Pancreas (tissue), 10 donors: ENCODE data around the gene DYRK1A. TPM values are rescaled to one million over a fixed set of nuclear protein-coding genes. Genes with fewer than 3 reads are reported as not detected.

Experiments used
- ATAC-seq, 4 donors: fragments of 200-7000 bp; cut with Tn5 transposase; one replicate each; pipeline versions ENCODE4 v1.8.0 to v1.9.1; 2020; ENCODE audit warnings: mild to moderate bottlenecking in 4 of 4, moderate library complexity in 4 of 4
- DNase-seq, 6 donors: peaks; one replicate each; pipeline ENCODE4 v3.0.0-alpha.2; 2020
- FAIRE-seq: peaks from 2 replicates; lab custom pipeline; 2012; peaks lifted over from hg19 to GRCh38; lab: Jason Lieb, UNC
- H3K27ac ChIP-seq, 4 donors: fragments of 200-600 bp; sonication (generic); 1 replicate in 3 of 4; 2 replicates in 1 of 4; pipeline versions ENCODE4 v1.5.0 to v1.8.0; 2020
- H3K27me3 ChIP-seq, 4 donors: fragments of 200-600 bp; one replicate each; pipeline ENCODE4 v1.8.0; 2021
- H3K36me3 ChIP-seq, 3 donors: fragments of 200-600 bp; sonication (generic) in 1 of 3; one replicate each; pipeline versions ENCODE4 v1.5.0 to v1.8.0; 2020 to 2021
- H3K4me1 ChIP-seq, 3 donors: fragments of 200-600 bp; one replicate each; pipeline ENCODE4 v1.8.0; 2021
- H3K4me3 ChIP-seq, 4 donors: fragments of 200-600 bp; sonication (generic) in 2 of 4; one replicate each; pipeline versions ENCODE4 v1.5.0 to v1.8.0; 2020 to 2021
- H3K9me3 ChIP-seq, 4 donors: fragments of 200-600 bp; one replicate each; pipeline ENCODE4 v1.8.0; 2021
- CTCF ChIP-seq, 4 donors: fragments of 200-600 bp; sonication (generic) in 3 of 4; IDR thresholded peaks; one replicate each; pipeline versions ENCODE4 v1.5.0 to v1.8.0; 2021; ENCODE audit warnings: antibody characterized with exemption in 4 of 4
- WGBS, 2 donors: extraction: QIAGEN DNeasy Blood & Tissue Kit; methylation state at CpG; one replicate each; pipeline ENCODE4 v1.1.7; 2013; 5-methylcytosine and 5-hydroxymethylcytosine counted together
- intact Hi-C, 3 donors: fragments of 100-400 bp; cut with DNase I; formaldehyde crosslinking; loops; one replicate each; pipeline versions ENCODE4 v1.11.1 to v1.14.2; 2022
- polyA plus RNA-seq, 2 donors: library from polyadenylated mRNA; stranded (reverse); fragments of 200-250 nt; gene quantifications; one replicate each; pipeline ENCODE4 v1.2.3, GENCODE V29; 2013
- total RNA-seq, 6 donors: library from RNA; stranded (reverse); fragmentation: NEBNext Ultra II Directional in 4 of 6; extraction: Animal tissue kit (Norgen Biotek cat#: 25700) in 4 of 6; gene quantifications; one replicate each; pipeline versions ENCODE4 v1.2.1 to v1.2.4, GENCODE V29; 2021 to 2023
- donor health status: healthy with polysubstance abuse.
- donor health status: DM: no; HTN: no; CAD: no; lungs with moderate emphysema.
- donor health status: DM: no; HTN: no; CAD: no.
- donor health status: control.
- donor health status: control.
- donor health status: Bipolar disorder and iron deficiency.
- donor health status: DM: yes; HTN: yes; CAD: no.
- donor health status: DM: no; HTN: no; CAD: no.
- donor health status: DM: no; HTN: no; CAD: no.
- donor health status: DM: yes; HTN: yes; CAD: no.

Gene DYRK1A
- total and polyA plus RNA-seq, 8 donors: 10.4 to 37.9 (median 22.3) TPM

- Histone ChIP-seq H3K4me3 (no peak overlapping the region), H3K27ac (no peak overlapping the region), H3K4me1 (peaks cover 13 to 45% (median 19%) of the 10 kb centered on the region in 3 donors), H3K36me3 (no peaks in the 10 kb centered on the region), H3K27me3 (no peaks in the 10 kb centered on the region), H3K9me3 (no peaks in the 10 kb centered on the region)
- DNase-seq (no peak), ATAC-seq (no peak), FAIRE-seq (no peak)
- intact Hi-C loops: no loop called here
- no peak for TF ChIP-seq CTCF (IDR thresholded peaks at IDR 0.05)
- WGBS, 2 donors: 87 to 91% methylated on average over 7 of the region's 7 CpGs
Measured at GRCh38 chr21:37460196-37460595, 93.6 kb downstream of the DYRK1A start.

GRCh38 chr21:37461479-37461878, 94.9 kb downstream of the DYRK1A start:
- FAIRE-seq (peak; percentile 65), DNase-seq (no peak), ATAC-seq (no peak)
- Histone ChIP-seq H3K27ac (no peak overlapping the region), H3K4me3 (no peak overlapping the region), H3K4me1 (peaks cover 13 to 45% (median 19%) of the 10 kb centered on the region in 3 donors), H3K36me3 (no peaks in the 10 kb centered on the region), H3K27me3 (no peaks in the 10 kb centered on the region), H3K9me3 (no peaks in the 10 kb centered on the region)
- 42 to 47% methylated on average over 4 of the region's 4 CpGs for WGBS, 2 donors
- no peak for TF ChIP-seq CTCF (IDR thresholded peaks at IDR 0.05)
- intact Hi-C loops: no loop called here

- Histone ChIP-seq H3K27ac (peak overlapping the region in 1 of 4 donors; percentile 6), H3K9me3 (no peaks in the 10 kb centered on the region), H3K36me3 (no peaks in the 10 kb centered on the region), H3K4me3 (no peak overlapping the region), H3K4me1 (peaks cover 13 to 45% (median 19%) of the 10 kb centered on the region in 3 donors), H3K27me3 (no peaks in the 10 kb centered on the region)
- WGBS, 2 donors: 44 to 53% methylated on average over 5 of the region's 5 CpGs
- intact Hi-C loops: no loop called here
- ATAC-seq: peak in 3 of 4 donors; percentile 11 to 26 (median 23)
- no peak for FAIRE-seq
- no peak for DNase-seq
- no peak for TF ChIP-seq CTCF (IDR thresholded peaks at IDR 0.05)
Measured at GRCh38 chr21:37462087-37462861, 95.7 kb downstream of the DYRK1A start.

- Histone ChIP-seq H3K36me3 (no peaks in the 10 kb centered on the region), H3K27me3 (no peaks in the 10 kb centered on the region), H3K27ac (peak overlapping the region in 1 of 4 donors; percentile 25), H3K4me1 (peaks cover 13 to 43% (median 19%) of the 10 kb centered on the region in 3 donors), H3K9me3 (no peaks in the 10 kb centered on the region), H3K4me3 (peak overlapping the region in 1 of 4 donors; percentile 19)
- intact Hi-C loops: no loop called here
- peak; percentile 82 to 92 (median 90) for ATAC-seq
- FAIRE-seq: no peak
- WGBS, 2 donors: 12% methylated on average over 6 of the region's 6 CpGs
- peak in 2 of 6 donors; percentile 13 to 52 for DNase-seq
- TF ChIP-seq CTCF (IDR thresholded peaks at IDR 0.05): peak; percentile 13 to 57 (median 39)
Measured at GRCh38 chr21:37463083-37463801, 96.7 kb downstream of the DYRK1A start.
